ENCODE results near the gene ZP1. TPM values are rescaled to one million over a fixed set of nuclear protein-coding genes. Genes with fewer than 3 reads are reported as not detected.

Gene ZP1
- total and polyA plus RNA-seq, 2 of the 8 experiments (the other 6 are each of a cell fraction or from before 2014, with no cell fraction given): not detected

DNA sequence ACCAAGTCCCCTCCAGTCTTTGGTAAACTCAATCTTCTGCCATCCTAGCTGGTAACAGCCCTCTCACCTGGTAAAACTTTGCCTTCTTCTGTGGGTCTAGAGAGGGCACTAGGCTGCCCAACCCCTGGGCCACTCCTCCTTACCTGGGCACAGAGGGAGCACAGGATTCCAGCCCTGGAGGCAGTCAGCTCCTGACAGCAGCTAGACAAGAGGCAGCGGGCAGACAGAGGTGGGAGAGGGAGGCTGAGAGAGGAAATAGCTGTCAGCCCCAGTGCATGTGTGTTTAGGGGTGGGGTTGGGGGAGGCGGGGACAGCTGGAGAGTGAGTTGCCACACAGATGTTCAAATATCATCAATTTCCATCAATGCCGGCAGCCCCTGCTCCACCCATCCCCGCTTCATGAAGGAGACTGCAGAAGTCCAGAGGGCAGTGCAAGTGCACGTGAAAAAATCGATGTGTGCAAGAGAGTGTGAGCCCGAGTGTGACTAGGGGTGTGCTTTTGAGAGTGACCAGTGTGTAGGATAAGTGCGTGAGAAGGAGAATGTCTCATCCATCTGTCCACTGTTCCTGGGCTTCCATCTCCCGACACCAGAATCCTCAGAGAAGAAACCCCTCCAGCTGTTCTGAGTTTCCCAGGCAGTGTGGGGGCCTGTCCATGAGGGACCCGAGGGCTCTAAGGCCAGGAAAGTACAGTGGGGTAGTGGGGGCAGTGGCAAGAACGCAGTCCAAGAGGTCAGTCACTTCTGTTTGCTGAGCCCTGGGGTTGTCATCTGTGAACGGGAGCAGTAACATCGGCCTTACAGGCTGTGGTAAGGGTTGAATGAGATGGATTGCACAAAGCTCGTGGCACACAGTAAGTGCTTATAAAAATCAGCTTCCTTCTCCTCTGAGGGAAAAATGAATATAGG is 11.4 kb upstream of the ZP1 start, which contains the start of gene PTGDR2:
PTGDR2 (minus strand) TSS at position 225 of the 908 bp plus-strand sequence. CDS start 2,228 bp downstream, outside the sequence.
- Histone ChIP-seq H2BK120ac (replicated peaks; ENCODE audit: low read depth, low read length) (no peak within 1 kb of the TSS), H3K79me2 (ENCODE audit: control insufficient read depth in 1 of 2, insufficient read depth in 2 of 2, low read length in 2 of 2) (no peaks in the 10 kb centered on the region), H4K5ac (ENCODE audit: insufficient read length, low read depth, low read length) (no peak within 1 kb of the TSS), H3K27ac (ENCODE audit: low read depth, low read length) (no peak within 1 kb of the TSS), H3K4me3 (ENCODE audit: extremely low read depth in 1 of 4, insufficient read depth in 2 of 4, low read depth in 3 of 4, low read length in 4 of 4) (no peak within 1 kb of the TSS), H3K14ac (ENCODE audit: insufficient read length) (no peak within 1 kb of the TSS), H2AFZ (ENCODE audit: low read length) (no peak within 1 kb of the TSS), H2BK20ac (ENCODE audit: low read length) (no peak within 1 kb of the TSS), H2BK15ac (ENCODE audit: low read length) (no peak within 1 kb of the TSS), H4K20me1 (replicated peaks in 1 of 2; ENCODE audit: control insufficient read depth in 1 of 2, insufficient read depth in 2 of 2, low read length in 2 of 2) (peaks cover 4 to 9% of the 10 kb centered on the region in 2 experiments), H2BK12ac (ENCODE audit: low read depth, low read length) (no peak within 1 kb of the TSS), H3K36me3 (ENCODE audit: control insufficient read depth in 2 of 4, insufficient read depth in 4 of 4, low read length in 3 of 4) (peaks cover 0 to 9% (median 0%) of the 10 kb centered on the region in 4 experiments; a peak in 3 of 8 replicates), H3K18ac (ENCODE audit: extremely low read depth, low read length) (no peak within 1 kb of the TSS), H3K27me3 (replicated peaks in 1 of 4; ENCODE audit: control insufficient read depth in 3 of 4, extremely low read depth in 1 of 4, insufficient read depth in 3 of 4, low read length in 3 of 4) (peaks cover 3 to 26% (median 16%) of the 10 kb centered on the region in 4 experiments; a peak in 6 of 7 replicates), H3K9me3 (ENCODE audit: insufficient read depth in 2 of 2, low read depth in 1 of 2, low read length in 1 of 2) (peaks cover 0 to 9% of the 10 kb centered on the region in 2 experiments; a peak in 1 of 4 replicates), H3K4me2 (ENCODE audit: insufficient read depth in 1 of 2, low read depth in 2 of 2, low read length in 2 of 2) (no peak within 1 kb of the TSS), H3K4ac (replicated peaks; ENCODE audit: insufficient read length, low read depth, low read length) (no peak within 1 kb of the TSS), H3K4me1 (replicated peaks in 1 of 4; ENCODE audit: control insufficient read depth in 3 of 4, insufficient read depth in 4 of 4, low read length in 3 of 4) (peaks cover 0 to 5% (median 0%) of the 10 kb centered on the region in 4 experiments; a peak in 2 of 7 replicates), H3K56ac (replicated peaks; ENCODE audit: insufficient read length, low read depth, low read length) (no peak within 1 kb of the TSS), H4K91ac (replicated peaks; ENCODE audit: insufficient read length, low read length) (no peak within 1 kb of the TSS), H3K9ac (replicated peaks in 1 of 4; ENCODE audit: extremely low read depth in 1 of 4, low read depth in 3 of 4, low read length in 3 of 4) (no peak within 1 kb of the TSS), H4K8ac (ENCODE audit: extremely low read depth, insufficient read depth, low read length) (no peak within 1 kb of the TSS), H2AK5ac (ENCODE audit: low read depth, low read length) (no peak within 1 kb of the TSS), H3K23ac (ENCODE audit: insufficient read length) (no peak within 1 kb of the TSS), H2BK5ac (ENCODE audit: low read depth, low read length) (no peak within 1 kb of the TSS), H3K23me2 (ENCODE audit: low read depth, low read length) (no peaks in the 10 kb centered on the region; the same call in 1 of the 2 replicates), H3K79me1 (ENCODE audit: low read depth, low read length) (no peaks in the 10 kb centered on the region)
- WGBS, 2 experiments (ENCODE audit: extremely low coverage in 1 of 2, insufficient coverage in 1 of 2, insufficient read length in 1 of 2, insufficient replicate concordance in 2 of 2, low coverage in 1 of 2, low lambda C conversion rate in 2 of 2, missing lambda C conversion rate in 1 of 2): 94% methylated on average over 13 of the region's 14 CpGs; no CpG with 5 or more reads in 1 of the 2 experiments
- CTCF ChIA-PET (ENCODE audit: partially characterized antibody): interaction anchor here (0.5 to 1.8 kb wide), 14 partner anchors 8 to 209 kb away, joined by 3 to 15 read pairs (median 3); partner anchors contain the start of gene ZP1
- no peak for DNase-seq (ENCODE audit: low read depth in 1 of 2, low spot score in 2 of 2)
- POLR2A ChIA-PET (ENCODE audit: partially characterized antibody): interaction anchor here (1.0 to 7.5 kb wide), 4 partner anchors 11 to 58 kb away, joined by 3 to 54 read pairs (median 5); partner anchors contain the start of genes CCDC86, TMEM109 and ZP1
- TF ChIP-seq YY1 (IDR thresholded peaks at IDR 0.05; ENCODE audit: low read depth, low read length) (no peak), TAF7 (optimal IDR thresholded peaks at IDR 0.05; ENCODE audit: borderline replicate concordance, low read depth, low read length) (no peak), RBBP5 (IDR thresholded peaks at IDR 0.05; ENCODE audit: borderline replicate concordance, low read depth, low read length) (no peak)
- FAIRE-seq: no peak
